Aorta (tissue), 5 donors: ENCODE results near the gene PAEP. TPM values are rescaled to one million over a fixed set of nuclear protein-coding genes. Genes with fewer than 3 reads are reported as not detected.

Experiments used
- ATAC-seq: fragments of 200-7000 bp; cut with Tn5 transposase; one replicate; pipeline ENCODE4 v1.9.1; 2022; ENCODE audit warnings: moderate library complexity; ENCODE audit not compliant: low FRiP score
- DNase-seq, 2 donors: peaks; one replicate each; pipeline ENCODE4 v3.0.0-alpha.2; 2020
- H3K27ac ChIP-seq, 2 donors: one replicate each; pipeline ENCODE4 v1.5.1; 2013; ENCODE audit warnings: low read length in 2 of 2, mild to moderate bottlenecking in 2 of 2, moderate library complexity in 2 of 2, control low read depth in 1 of 2, inconsistent platforms in 1 of 2, low read depth in 1 of 2
- H3K27me3 ChIP-seq, 2 donors: one replicate each; pipeline ENCODE4 v1.6.1; 2013; ENCODE audit warnings: control low read depth in 1 of 2, low read length in 1 of 2, mild to moderate bottlenecking in 1 of 2, moderate library complexity in 1 of 2; ENCODE audit not compliant: insufficient read depth in 2 of 2, control insufficient read depth in 1 of 2
- H3K36me3 ChIP-seq, 2 donors: one replicate each; pipeline ENCODE4 v1.6.1; 2013; ENCODE audit warnings: control low read depth in 1 of 2, low read length in 1 of 2, mild to moderate bottlenecking in 1 of 2; ENCODE audit not compliant: insufficient read depth in 2 of 2, control insufficient read depth in 1 of 2
- H3K4me1 ChIP-seq, 2 donors: one replicate each; pipeline ENCODE4 v1.6.1; 2013; ENCODE audit warnings: low read length in 2 of 2, control low read depth in 1 of 2, mild to moderate bottlenecking in 1 of 2, moderate library complexity in 1 of 2; ENCODE audit not compliant: insufficient read depth in 2 of 2, control insufficient read depth in 1 of 2
- H3K4me3 ChIP-seq, 2 donors: one replicate each; pipeline ENCODE4 v1.5.1; 2013; ENCODE audit warnings: low read length in 2 of 2, control low read depth in 1 of 2, mild to moderate bottlenecking in 1 of 2
- H3K9me3 ChIP-seq: one replicate; pipeline ENCODE4 v1.6.1; 2013; ENCODE audit warnings: mild to moderate bottlenecking, low read length; ENCODE audit not compliant: control insufficient read depth
- WGBS, 2 donors: extraction: QIAGEN DNeasy Blood & Tissue Kit; methylation state at CpG; one replicate each; pipeline ENCODE4 v1.1.7; 2013; 5-methylcytosine and 5-hydroxymethylcytosine counted together
- intact Hi-C, 2 donors: fragments of 100-400 bp; cut with DNase I; formaldehyde crosslinking; loops; one replicate each; pipeline versions ENCODE4 v1.14.2 to v1.15.0; 2022
- polyA plus RNA-seq, 2 donors: library from polyadenylated mRNA; stranded (reverse); fragments of 200-250 nt; gene quantifications; one replicate each; pipeline ENCODE4 v1.2.3, GENCODE V29; 2013
- total RNA-seq, 2 donors: library from RNA; stranded (reverse); fragmentation: NEBNext Ultra II Directional; extraction: Animal tissue kit (Norgen Biotek cat#: 25700); gene quantifications; one replicate each; pipeline ENCODE4 v1.2.1, GENCODE V29; 2021
- donor health status: healthy with polysubstance abuse.
- donor health status: Bipolar disorder and iron deficiency.
- donor health status: DM: no; HTN: no; CAD: no.
- donor health status: DM: no; HTN: no; CAD: no.
- donor health status: DM: yes; HTN: yes; CAD: no.

Gene PAEP
- total and polyA plus RNA-seq, 4 donors, result not detected

DNA sequence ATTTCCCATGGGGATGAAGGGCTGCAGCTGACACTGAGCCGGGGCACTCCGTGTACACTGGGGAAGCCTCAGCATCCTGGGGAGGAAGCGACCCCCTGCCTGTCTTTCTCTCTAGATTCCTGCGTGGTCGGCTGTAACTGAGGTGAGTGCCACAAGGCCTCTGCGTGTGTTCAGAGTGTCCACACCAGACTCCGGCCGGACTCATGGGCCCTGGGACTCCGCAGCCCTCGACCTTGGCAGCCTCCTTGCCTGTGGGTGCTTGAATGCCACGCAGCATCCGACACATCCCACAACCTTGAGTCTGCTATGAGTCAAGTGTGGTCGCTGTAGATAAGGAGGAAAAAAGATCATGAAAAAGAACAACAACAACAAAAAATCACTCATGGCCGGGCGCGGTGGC is 23.4 kb downstream of the PAEP start:
- DNase-seq, result peak in 1 of 2 donors; percentile 58
- H3K27me3 ChIP-seq, result no peaks in the 10 kb centered on the region

GRCh38 chr9:135586601-135587109 is 25.1 kb downstream of the PAEP start:
- no peak overlapping the region for H3K27ac ChIP-seq
- ATAC-seq (no peak), DNase-seq (peak; percentile 24 to 51)
- H3K36me3 ChIP-seq, result no peaks in the 10 kb centered on the region
- H3K4me1 ChIP-seq, result no peaks in the 10 kb centered on the region
- intact Hi-C loops, result no loop called here
- 67 to 73% methylated on average over 15 of the region's 15 CpGs for WGBS, 2 donors
- no peaks in the 10 kb centered on the region for H3K9me3 ChIP-seq
- no peaks in the 10 kb centered on the region for H3K27me3 ChIP-seq
- no peak overlapping the region for H3K4me3 ChIP-seq

More for the DNA sequence above, 23.4 kb downstream of the PAEP start:
- intact Hi-C loops, result no loop called here
- H3K9me3 ChIP-seq, result no peaks in the 10 kb centered on the region
- no peaks in the 10 kb centered on the region for H3K36me3 ChIP-seq
- WGBS, 2 donors, result 70 to 73% methylated on average over 16 of the region's 16 CpGs
- H3K4me1 ChIP-seq, result no peaks in the 10 kb centered on the region
- ATAC-seq, result no peak
- H3K27ac ChIP-seq, result no peak overlapping the region
- H3K4me3 ChIP-seq, result no peak overlapping the region

GRCh38 chr9:135587658-135588057 is 26.1 kb downstream of the PAEP start:
- DNase-seq (no peak), ATAC-seq (no peak)
- Histone ChIP-seq H3K4me1 (no peaks in the 10 kb centered on the region), H3K36me3 (no peaks in the 10 kb centered on the region), H3K9me3 (no peaks in the 10 kb centered on the region), H3K27me3 (no peaks in the 10 kb centered on the region), H3K27ac (no peak overlapping the region), H3K4me3 (no peak overlapping the region)
- 20% methylated on average over 7 of the region's 7 CpGs; no CpG with 5 or more reads in 1 of the 2 donors for WGBS, 2 donors
- intact Hi-C loops, result no loop called here

GRCh38 chr9:135588371-135588770 is 26.8 kb downstream of the PAEP start:
- DNase-seq, result peak; percentile 36 to 57
- Histone ChIP-seq H3K9me3 (no peaks in the 10 kb centered on the region), H3K4me3 (no peak overlapping the region), H3K36me3 (no peaks in the 10 kb centered on the region), H3K4me1 (no peaks in the 10 kb centered on the region), H3K27ac (no peak overlapping the region), H3K27me3 (no peaks in the 10 kb centered on the region)
- WGBS, 2 donors, result 93 to 99% methylated on average over 9 of the region's 9 CpGs
- ATAC-seq, result no peak
- intact Hi-C loops, result no loop called here

GRCh38 chr9:135588886-135589595 is 27.5 kb downstream of the PAEP start:
- H3K4me1 ChIP-seq, result no peaks in the 10 kb centered on the region
- H3K36me3 ChIP-seq, result no peaks in the 10 kb centered on the region
- WGBS, 2 donors, result 87 to 88% methylated on average over 20 of the region's 20 CpGs
- ATAC-seq, result peak; percentile 29
- DNase-seq, result peak; percentile 34 to 55
- no peak overlapping the region for H3K27ac ChIP-seq
- intact Hi-C loops, result no loop called here
- H3K9me3 ChIP-seq, result no peaks in the 10 kb centered on the region
- H3K27me3 ChIP-seq, result no peaks in the 10 kb centered on the region
- H3K4me3 ChIP-seq, result no peak overlapping the region

DNA sequence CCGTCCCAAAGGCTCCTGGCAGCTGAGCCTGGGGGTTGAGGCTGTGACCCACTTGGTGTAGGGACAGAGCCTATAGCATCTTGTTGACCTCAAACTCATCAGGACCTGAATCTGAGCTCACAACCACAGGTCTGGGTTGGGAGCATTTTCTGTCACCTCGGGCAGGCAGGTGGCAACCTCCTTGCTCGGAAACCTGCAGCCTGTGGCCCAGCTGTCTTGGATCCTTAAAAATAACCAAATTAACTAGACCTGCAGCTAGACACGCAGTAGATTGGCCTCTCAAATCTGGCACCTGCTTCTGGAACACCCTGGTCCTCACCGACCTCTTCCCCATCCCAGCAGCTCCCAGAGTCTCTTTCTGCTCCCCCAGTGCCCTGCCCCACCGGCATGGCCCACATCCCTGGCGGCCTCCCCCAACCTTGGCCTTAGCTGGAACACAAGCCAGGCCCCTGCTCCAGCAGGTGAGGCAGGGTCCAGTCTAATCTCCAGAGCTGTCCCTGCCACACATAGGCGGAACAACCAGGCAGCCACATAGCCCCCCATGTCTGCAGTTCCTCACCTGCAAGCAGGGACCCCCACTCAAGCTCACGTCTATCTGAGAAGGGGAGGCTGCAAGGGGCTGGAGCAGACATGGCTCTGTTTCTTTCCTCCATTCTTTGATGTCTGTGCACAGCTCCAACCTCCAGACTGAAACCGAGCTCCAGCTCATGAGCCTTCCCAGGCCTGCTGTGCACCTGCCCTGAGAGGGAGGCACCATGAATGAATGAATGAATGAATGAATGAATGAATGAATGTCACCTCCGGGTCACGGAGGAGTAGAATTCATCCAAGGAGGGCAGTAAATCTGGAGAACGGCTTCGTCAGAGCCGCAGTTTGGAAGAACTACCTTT is 28.3 kb downstream of the PAEP start:
- no peaks in the 10 kb centered on the region for H3K27me3 ChIP-seq
- no peak overlapping the region for H3K27ac ChIP-seq
- DNase-seq (peak in 1 of 2 donors; percentile 64), ATAC-seq (no peak)
- H3K4me1 ChIP-seq, result no peaks in the 10 kb centered on the region
- intact Hi-C loops, result no loop called here
- H3K9me3 ChIP-seq, result peaks cover 1% of the 10 kb centered on the region
- no peaks in the 10 kb centered on the region for H3K36me3 ChIP-seq
- WGBS, 2 donors, result 71 to 76% methylated on average over 15 of the region's 15 CpGs
- no peak overlapping the region for H3K4me3 ChIP-seq

DNA sequence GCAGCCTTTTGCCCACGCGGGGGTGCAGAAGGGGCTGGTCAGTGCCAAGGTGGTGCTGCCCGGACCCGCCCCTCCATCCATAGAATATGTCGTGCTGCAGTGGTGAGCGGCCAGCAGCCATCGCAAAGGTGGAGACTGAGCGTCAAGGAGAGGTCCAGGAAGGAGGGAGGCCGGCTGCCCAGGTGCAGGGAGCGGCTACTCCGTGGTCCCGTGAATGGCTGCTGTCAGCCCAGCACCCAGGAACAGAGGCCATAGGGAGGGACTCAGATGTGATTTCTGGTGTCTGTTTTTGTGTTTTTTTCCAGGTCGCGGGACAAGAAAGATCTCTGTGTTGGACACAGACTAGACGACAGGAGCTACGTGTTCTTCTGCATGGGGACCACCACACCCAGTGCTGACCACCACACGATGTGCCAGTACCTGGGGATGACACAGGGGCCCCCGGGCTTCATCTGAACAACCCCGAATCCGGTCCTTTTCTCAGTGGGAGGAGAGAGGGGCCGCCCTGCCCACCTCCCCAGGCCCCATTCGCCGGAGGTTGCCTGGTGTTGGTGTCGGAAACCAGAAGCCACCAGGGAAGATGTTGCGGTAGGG is 29.0 kb downstream of the PAEP start:
- Histone ChIP-seq H3K9me3 (peaks cover 1% of the 10 kb centered on the region), H3K4me1 (no peaks in the 10 kb centered on the region), H3K4me3 (no peak overlapping the region), H3K27me3 (no peaks in the 10 kb centered on the region), H3K27ac (no peak overlapping the region), H3K36me3 (no peaks in the 10 kb centered on the region)
- 78 to 80% methylated on average over 25 of the region's 25 CpGs for WGBS, 2 donors
- ATAC-seq (no peak), DNase-seq (peak in 1 of 2 donors; percentile 43)
- intact Hi-C loops, result no loop called here

DNA sequence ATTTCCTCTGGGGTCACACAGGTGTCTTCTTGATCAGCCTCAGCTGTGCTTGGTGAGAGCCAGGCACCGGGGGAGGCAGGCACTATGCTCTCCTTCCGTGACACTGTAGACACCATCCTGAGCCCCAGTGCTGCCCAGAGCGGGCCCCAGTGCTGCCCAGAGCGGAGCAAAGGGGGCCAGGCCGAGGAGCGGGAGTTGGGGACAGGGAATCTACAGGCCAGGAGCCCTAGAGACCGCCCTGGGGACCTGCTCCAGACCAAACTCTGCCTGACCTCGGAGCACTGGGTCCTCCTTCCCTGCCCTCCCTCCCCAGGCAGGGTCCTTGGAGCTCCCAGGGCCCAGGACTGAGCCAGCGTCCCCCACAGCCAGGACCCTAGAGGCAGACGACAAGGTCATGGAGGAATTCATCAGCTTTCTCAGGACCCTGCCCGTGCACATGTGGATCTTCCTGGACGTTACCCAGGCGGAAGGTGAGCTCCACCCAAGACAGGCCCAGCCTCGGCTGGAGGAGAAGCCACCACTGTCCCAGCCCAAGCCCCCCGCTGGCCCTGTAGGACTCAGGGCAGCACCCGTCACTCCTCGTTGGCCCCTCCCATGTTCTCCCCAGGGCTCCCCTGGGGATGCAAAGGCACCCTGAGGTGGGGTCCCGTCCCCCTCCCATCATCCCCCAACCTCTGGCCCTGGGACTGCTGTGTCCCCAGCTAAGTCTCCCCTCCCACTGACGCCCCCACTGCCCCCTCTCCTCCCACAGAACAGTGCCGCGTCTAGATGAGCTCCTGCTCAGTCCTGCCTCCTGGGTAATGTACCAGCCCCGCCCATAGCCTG is 30.2 kb downstream of the PAEP start:
- H3K36me3 ChIP-seq, result no peaks in the 10 kb centered on the region
- peak; percentile 34 to 47 for DNase-seq
- intact Hi-C loops, result no loop called here
- no peak overlapping the region for H3K4me3 ChIP-seq
- peaks cover 1% of the 10 kb centered on the region for H3K9me3 ChIP-seq
- no peak overlapping the region for H3K27ac ChIP-seq
- peak; percentile 36 for ATAC-seq
- H3K27me3 ChIP-seq, result no peaks in the 10 kb centered on the region
- 80 to 81% methylated on average over 20 to 22 of the region's 22 CpGs for WGBS, 2 donors
- H3K4me1 ChIP-seq, result no peaks in the 10 kb centered on the region
